Activated CD8-positive, alpha-beta memory T cell treated with anti-CD3 and anti-CD28 coated beads, Interleukin-2, amount 10 ng/mL, durations not matched to agents 7 days and 5 days (primary cell): Measurements from ENCODE around the gene CCDC127. TPM values are rescaled to one million over a fixed set of nuclear protein-coding genes. Genes with fewer than 3 reads are reported as not detected.

Source experiments
- ATAC-seq: fragments of 150-1000 bp; cut with Tn5 transposase; one replicate; pipeline ENCODE4 v1.10.0; 2021; ENCODE audit warnings: moderate library complexity
- CTCF ChIA-PET: fragments of 350-600 bp; sonication (Branson Sonifier 250); formaldehyde crosslinking; loops from one replicate; lab custom pipeline; 2021; ENCODE audit warnings: antibody characterized with exemption; lab: Charles Lee
- DNase-seq: peaks from one replicate; pipeline ENCODE4 v3.0.0-alpha.2; 2020
- H3K27ac Mint-ChIP-seq: one replicate; pipeline ENCODE4 v1.8.0; 2021; ENCODE audit warnings: mild to moderate bottlenecking, mixed read lengths
- H3K27me3 Mint-ChIP-seq: one replicate; pipeline ENCODE4 v1.8.0; 2021; ENCODE audit warnings: mixed read lengths
- H3K36me3 Mint-ChIP-seq: one replicate; pipeline ENCODE4 v1.8.0; 2021; ENCODE audit warnings: mild to moderate bottlenecking, mixed read lengths
- H3K4me1 Mint-ChIP-seq: one replicate; pipeline ENCODE4 v1.8.0; 2021; ENCODE audit warnings: mixed read lengths
- H3K4me3 Mint-ChIP-seq: one replicate; pipeline ENCODE4 v1.8.0; 2021; ENCODE audit warnings: mild to moderate bottlenecking, moderate library complexity, mixed read lengths
- H3K9me3 Mint-ChIP-seq: one replicate; pipeline ENCODE4 v1.8.0; 2022; ENCODE audit warnings: low read depth, mixed read lengths
- total RNA-seq, 2 experiments: library from RNA; stranded (reverse); gene quantifications; one replicate each; pipeline ENCODE4 v1.2.3, GENCODE V29; 2021

CCDC127 gene
- total RNA-seq, 2 experiments from 2014 or later: 4.8 to 6.2 TPM

DNA sequence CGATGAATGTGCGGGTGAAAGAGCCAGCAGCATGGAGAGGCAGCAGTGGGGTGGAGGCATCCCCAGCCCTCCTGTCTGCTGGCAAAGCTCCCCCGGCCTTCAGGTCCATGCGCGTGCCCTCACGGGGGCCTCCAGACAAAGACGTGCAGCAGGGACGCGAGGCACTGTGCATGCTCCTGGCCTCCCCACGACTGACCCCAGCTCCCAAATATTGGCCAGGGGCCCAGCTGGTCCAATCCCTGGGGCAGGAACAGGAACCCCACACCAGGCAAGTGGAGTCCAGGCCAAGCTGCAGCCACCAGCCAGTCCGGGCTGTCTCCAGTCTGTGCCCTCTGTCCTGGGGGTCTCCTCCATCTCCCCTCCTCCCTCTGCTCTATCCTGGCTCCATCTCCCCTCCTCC, 60.2 kb downstream of the CCDC127 start:
- H3K27me3 Mint-ChIP-seq: no peaks in the 10 kb centered on the region
- peak; percentile 26 for DNase-seq
- no peak overlapping the region for H3K4me3 Mint-ChIP-seq
- H3K9me3 Mint-ChIP-seq: no peaks in the 10 kb centered on the region
- no peak for ATAC-seq
- H3K27ac Mint-ChIP-seq: no peak overlapping the region
- CTCF ChIA-PET: no interaction called here
- H3K36me3 Mint-ChIP-seq: no peaks in the 10 kb centered on the region
- H3K4me1 Mint-ChIP-seq: no peaks in the 10 kb centered on the region

DNA sequence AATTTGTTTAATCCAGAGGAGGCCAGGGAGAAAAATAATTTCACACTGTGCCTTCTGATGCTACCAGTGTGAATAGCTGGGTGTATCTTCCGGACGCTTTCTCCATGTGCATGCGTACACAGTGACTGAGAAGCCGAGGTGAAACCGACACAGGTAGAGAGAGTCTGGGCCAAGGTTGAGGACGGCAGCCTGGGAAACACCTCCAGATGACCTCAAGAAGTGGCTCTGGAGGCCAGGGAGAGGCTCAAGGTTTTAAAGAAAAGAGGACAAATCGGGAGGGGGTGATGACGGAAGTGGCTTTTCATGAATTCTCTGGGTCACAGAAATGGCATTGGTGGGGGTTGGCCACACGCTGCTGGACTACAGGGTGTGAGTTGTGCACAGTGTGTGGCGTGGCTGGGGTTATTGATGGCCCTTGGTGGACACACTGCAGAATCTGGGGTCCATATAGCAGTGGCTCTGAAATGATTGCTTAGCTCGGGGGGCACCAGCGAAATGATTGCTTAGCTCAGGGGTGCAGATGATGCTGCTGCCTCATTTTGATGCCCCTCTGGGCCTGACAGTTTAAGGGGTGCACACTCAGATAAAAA, 60.7 kb downstream of the CCDC127 start:
- H3K27me3 Mint-ChIP-seq: peaks cover 3% of the 10 kb centered on the region
- DNase-seq (peak; percentile 29), ATAC-seq (no peak)
- H3K4me3 Mint-ChIP-seq: no peak overlapping the region
- CTCF ChIA-PET: no interaction called here
- no peak overlapping the region for H3K27ac Mint-ChIP-seq
- no peaks in the 10 kb centered on the region for H3K4me1 Mint-ChIP-seq
- no peaks in the 10 kb centered on the region for H3K36me3 Mint-ChIP-seq
- no peaks in the 10 kb centered on the region for H3K9me3 Mint-ChIP-seq

DNA sequence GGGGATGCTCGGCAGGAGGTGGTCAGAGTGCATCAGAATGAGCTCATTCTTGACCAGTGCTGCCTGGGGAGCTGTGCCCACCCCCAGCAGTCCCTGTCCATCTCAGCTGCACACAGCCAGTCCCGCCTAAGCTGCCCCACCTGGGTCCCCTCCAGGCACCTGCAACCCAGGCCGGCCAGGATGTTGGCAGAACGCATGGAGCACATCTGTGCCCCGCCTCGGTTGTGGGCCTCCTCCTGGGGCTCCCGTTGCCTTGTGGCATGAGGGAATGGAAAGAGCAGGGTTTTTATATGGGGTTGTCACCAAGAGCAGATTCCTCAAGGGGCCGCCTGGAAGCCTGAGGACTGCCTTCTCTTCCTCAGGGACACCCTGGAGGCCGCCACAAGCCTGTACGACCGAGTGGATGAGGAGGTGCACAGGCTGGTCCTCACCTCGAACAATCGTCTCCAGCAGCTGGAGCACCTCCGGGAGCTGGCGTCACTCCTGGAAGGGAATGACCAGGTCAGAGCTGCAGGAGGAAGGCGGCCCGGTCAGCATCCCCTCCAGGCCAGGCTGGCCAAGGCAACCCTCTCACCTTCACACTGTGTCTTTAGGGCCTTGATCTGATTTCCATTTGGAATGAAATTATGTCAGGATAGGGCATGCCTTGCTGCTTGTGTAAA, 61.4 kb downstream of the CCDC127 start:
- no peaks in the 10 kb centered on the region for H3K36me3 Mint-ChIP-seq
- H3K27ac Mint-ChIP-seq: no peak overlapping the region
- H3K4me3 Mint-ChIP-seq: no peak overlapping the region
- H3K4me1 Mint-ChIP-seq: no peaks in the 10 kb centered on the region
- ATAC-seq: no peak
- no peaks in the 10 kb centered on the region for H3K9me3 Mint-ChIP-seq
- peaks cover 4% of the 10 kb centered on the region for H3K27me3 Mint-ChIP-seq
- DNase-seq: peak; percentile 30
- CTCF ChIA-PET: no interaction called here

DNA sequence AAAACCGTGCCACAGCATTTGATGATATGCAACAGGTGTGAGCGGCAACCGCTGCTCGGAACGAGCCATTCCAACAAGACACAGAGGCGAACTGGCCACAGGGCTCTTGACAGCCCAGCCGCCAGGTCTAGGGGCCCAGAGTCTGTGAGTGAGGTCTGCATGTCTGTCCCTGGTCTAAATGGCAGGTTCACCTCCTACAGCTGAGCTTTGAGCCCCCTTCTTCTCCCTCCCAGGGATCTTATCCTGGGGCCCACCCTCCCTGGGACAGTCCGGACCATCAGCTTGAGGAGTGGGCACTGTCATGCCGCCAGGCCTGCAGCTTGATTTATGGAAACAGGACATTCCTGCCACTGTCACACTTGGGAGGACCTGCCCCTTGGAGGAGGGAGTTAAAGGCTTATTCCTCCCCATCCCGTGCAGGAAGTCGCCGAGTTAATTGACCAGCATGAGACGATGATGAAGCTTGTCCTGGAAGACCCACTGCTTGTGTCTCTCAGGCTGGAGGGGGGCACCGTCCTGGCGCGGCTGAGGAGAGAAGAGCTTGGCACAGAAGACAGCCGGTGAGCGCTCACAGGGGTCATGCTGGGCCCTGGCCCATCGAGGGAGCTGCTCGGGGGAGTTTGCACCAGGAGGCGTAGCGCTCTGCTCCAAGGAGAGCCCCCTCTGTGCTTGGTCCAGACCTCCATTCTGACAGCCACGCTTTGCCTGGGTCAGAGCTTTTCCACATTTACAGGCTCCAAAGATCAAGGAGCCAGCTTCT, 62.1 kb downstream of the CCDC127 start:
- CTCF ChIA-PET: no interaction called here
- Mint-ChIP-seq H3K27me3 (peaks cover 4% of the 10 kb centered on the region), H3K4me1 (no peaks in the 10 kb centered on the region), H3K9me3 (no peaks in the 10 kb centered on the region), H3K36me3 (no peaks in the 10 kb centered on the region), H3K27ac (no peak overlapping the region), H3K4me3 (no peak overlapping the region)
- DNase-seq: peak; percentile 31
- ATAC-seq: no peak

DNA sequence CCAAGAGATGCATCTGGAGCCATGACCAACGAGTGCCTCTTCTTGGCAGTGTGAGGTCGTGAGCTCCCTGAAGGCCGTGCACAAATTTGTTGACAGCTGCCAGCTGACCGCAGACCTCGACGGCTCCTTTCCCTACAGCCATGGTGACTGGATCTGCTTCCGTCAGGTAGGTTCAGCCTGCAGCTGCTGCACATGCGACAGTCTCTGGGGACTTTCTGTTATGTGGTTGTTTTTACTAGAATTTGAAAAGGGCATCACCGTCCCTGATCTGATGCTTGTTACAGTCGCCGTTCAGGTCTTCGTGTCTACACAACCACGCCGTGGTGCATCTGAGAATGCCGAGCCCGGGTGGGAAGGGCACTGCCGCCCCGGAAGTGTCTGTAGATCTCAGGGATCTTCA, 63.1 kb downstream of the CCDC127 start:
- no peaks in the 10 kb centered on the region for H3K4me1 Mint-ChIP-seq
- ATAC-seq (no peak), DNase-seq (no peak)
- H3K9me3 Mint-ChIP-seq: no peaks in the 10 kb centered on the region
- H3K4me3 Mint-ChIP-seq: no peak overlapping the region
- CTCF ChIA-PET: no interaction called here
- no peaks in the 10 kb centered on the region for H3K36me3 Mint-ChIP-seq
- H3K27ac Mint-ChIP-seq: no peak overlapping the region
- peaks cover 4% of the 10 kb centered on the region for H3K27me3 Mint-ChIP-seq

DNA sequence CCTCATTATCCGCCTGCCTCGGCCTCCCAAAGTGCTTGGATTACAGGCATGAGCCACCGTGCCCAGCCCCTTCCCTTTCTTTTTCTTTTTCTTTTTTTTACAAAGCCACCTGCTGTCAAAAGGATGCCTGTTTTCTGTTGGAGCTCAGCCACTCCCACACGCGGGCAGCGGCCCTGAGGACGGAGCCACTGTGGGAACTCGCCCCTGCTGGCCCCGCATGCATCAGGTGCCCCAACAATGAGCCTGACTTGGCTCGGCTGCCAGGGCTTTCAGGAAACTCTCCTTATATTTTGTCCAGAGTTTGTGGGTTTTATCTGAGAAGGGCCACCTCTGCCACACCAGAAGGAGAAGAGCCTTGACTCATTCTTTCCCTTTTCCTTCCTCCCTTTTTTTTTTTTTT, 63.7 kb downstream of the CCDC127 start:
- Mint-ChIP-seq H3K27me3 (peaks cover 4% of the 10 kb centered on the region), H3K4me1 (no peaks in the 10 kb centered on the region), H3K4me3 (no peak overlapping the region), H3K36me3 (no peaks in the 10 kb centered on the region), H3K27ac (no peak overlapping the region), H3K9me3 (no peaks in the 10 kb centered on the region)
- CTCF ChIA-PET: no interaction called here
- ATAC-seq: no peak
- DNase-seq: no peak

DNA sequence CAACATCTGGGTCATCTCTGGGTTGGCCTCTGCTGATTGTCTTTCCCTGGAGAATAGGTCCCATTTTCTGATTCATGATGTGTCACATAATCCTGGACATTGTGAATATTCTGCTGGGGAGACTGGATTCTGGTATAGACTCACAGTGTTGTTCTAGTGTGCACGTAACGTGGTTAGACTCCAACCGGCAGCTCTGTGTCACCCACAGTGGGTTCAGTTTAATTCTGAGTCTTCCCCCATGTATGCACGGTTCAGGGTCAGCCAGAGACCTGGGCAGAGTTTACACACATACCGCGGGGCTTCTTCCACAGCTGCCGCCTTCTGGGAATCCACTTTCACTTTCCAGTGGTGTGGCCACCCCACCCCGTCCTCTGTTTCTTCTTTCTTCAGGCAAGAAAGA, 64.7 kb downstream of the CCDC127 start:
- H3K27me3 Mint-ChIP-seq: peaks cover 4% of the 10 kb centered on the region
- CTCF ChIA-PET: no interaction called here
- no peaks in the 10 kb centered on the region for H3K36me3 Mint-ChIP-seq
- H3K9me3 Mint-ChIP-seq: no peaks in the 10 kb centered on the region
- no peaks in the 10 kb centered on the region for H3K4me1 Mint-ChIP-seq
- no peak overlapping the region for H3K27ac Mint-ChIP-seq
- H3K4me3 Mint-ChIP-seq: no peak overlapping the region
- ATAC-seq: no peak
- no peak for DNase-seq

DNA sequence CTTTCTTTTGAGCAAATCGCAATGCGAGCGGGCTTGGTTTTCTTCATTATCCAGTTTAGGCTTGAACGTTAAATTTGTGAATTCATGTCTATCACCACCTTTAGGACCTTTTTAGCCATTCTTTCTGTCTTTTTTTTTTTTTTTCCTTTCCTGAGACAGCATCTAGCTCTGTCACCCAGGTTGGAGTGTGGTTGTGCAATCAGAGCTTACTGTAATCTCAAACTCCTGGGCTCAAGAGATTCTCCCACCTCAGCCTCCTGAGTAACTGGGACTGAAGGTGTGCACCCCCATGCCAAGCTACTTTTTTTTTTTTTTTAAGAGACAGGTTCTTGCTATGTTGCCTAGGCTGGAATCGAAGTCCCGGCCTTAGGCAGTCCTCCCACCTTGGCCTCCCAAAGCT, 65.9 kb downstream of the CCDC127 start:
- Mint-ChIP-seq H3K4me1 (no peaks in the 10 kb centered on the region), H3K27ac (no peak overlapping the region), H3K36me3 (no peaks in the 10 kb centered on the region), H3K9me3 (peaks cover 9% of the 10 kb centered on the region), H3K27me3 (peaks cover 7% of the 10 kb centered on the region), H3K4me3 (no peak overlapping the region)
- no peak for ATAC-seq
- CTCF ChIA-PET: no interaction called here
- DNase-seq: no peak

DNA sequence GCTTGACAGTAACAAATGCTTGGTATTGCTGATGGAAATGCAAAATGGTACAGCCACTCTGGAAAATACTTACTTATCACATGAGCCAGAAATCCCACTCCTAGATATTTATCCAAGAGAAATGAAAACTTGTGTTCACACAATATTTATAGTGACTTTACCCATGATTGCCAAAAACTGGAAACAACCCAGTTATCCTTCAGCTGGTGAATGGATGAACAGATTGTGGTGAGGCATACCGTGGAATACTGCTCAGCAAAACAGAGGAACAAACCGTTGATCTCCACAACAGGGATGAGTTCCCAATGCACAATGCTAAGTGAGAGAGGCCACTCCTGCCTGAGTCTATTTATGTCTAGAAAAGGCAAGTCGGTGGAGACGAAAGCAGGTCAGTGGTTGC, 67.2 kb downstream of the CCDC127 start:
- DNase-seq: no peak
- Mint-ChIP-seq H3K27ac (no peak overlapping the region), H3K27me3 (peaks cover 7% of the 10 kb centered on the region), H3K4me3 (no peak overlapping the region), H3K36me3 (no peaks in the 10 kb centered on the region), H3K4me1 (no peaks in the 10 kb centered on the region), H3K9me3 (peaks cover 9% of the 10 kb centered on the region)
- no peak for ATAC-seq
- CTCF ChIA-PET: no interaction called here

DNA sequence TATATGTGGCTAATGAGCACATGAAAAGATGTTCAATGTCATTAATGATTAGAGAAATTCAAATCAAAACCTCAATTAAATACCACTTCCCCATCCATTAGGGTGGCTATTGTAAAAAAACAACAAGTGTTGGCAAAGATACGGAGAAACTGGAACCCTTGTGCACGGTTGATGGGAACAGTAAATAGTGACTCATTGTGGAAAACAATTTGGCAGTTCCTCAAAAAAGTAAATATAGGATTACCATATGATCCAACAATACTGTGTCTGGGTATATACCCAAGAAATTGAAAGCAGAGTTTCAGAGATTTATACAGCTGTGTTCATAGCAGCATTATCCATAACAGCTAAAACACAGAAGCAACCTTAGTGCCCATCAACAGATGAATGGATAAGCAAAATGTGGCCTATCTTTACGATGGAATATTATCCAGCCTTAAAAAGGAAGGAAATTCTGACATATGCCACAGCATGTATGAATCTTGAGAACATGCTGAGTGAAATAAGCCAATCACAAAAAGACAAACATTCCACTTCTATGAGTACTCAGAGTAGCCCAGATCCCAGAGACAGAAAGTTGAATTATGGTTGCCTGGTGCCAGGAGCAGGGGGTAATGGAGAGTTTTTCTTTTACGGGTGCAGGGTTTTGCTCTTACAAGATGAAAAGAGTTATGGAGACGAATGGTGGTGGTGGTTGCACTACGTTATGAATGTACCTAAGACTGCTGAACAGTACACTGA, 68.0 kb downstream of the CCDC127 start:
- peaks cover 9% of the 10 kb centered on the region for H3K9me3 Mint-ChIP-seq
- H3K27me3 Mint-ChIP-seq: peaks cover 7% of the 10 kb centered on the region
- CTCF ChIA-PET: no interaction called here
- no peaks in the 10 kb centered on the region for H3K36me3 Mint-ChIP-seq
- no peak overlapping the region for H3K4me3 Mint-ChIP-seq
- no peak for ATAC-seq
- no peak overlapping the region for H3K27ac Mint-ChIP-seq
- no peak for DNase-seq
- H3K4me1 Mint-ChIP-seq: no peaks in the 10 kb centered on the region

DNA sequence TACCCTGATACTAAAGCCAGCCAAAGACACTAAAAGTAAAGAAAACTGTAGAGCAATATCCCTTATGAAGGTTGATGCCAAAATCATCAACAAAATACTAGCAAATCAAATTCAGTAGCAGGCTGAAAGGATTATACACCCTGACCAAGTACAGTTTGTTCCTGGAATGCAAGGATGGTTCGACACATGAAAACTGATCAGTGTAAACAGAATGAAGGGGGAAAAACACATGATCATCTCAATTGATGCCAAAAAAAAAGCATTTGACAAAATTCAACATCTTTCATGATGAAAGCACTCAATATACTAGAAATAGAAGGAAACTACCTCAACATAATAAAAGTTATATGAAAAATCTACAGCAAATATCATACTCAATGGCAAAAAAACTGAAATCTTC, 70.2 kb downstream of the CCDC127 start:
- Mint-ChIP-seq H3K27me3 (peaks cover 7% of the 10 kb centered on the region), H3K4me3 (no peak overlapping the region), H3K9me3 (peaks cover 9% of the 10 kb centered on the region), H3K36me3 (no peaks in the 10 kb centered on the region), H3K4me1 (no peaks in the 10 kb centered on the region), H3K27ac (no peak overlapping the region)
- ATAC-seq (no peak), DNase-seq (no peak)
- CTCF ChIA-PET: no interaction called here
